SK-N-SH treated with all-trans-retinoic acid at 6 μM for 48 hours (cell line): ENCODE results near the gene ITPR2.

Experiments used
- ARNTL ChIP-seq: fragments of 450-650 bp; formaldehyde crosslinking; IDR thresholded peaks from 2 replicates; pipeline ENCODE4 v1.5.0; 2020; ENCODE audit warnings: low read depth, mild to moderate bottlenecking, moderate library complexity, borderline replicate concordance
- RARB ChIP-seq: fragments of 250-450 bp; sonication (Bioruptor Pico); IDR thresholded peaks from 2 replicates; pipeline ENCODE4 v1.8.0; 2021; ENCODE audit warnings: mild to moderate bottlenecking, moderate library complexity
- SNAI2 ChIP-seq: fragments of 250-450 bp; sonication (Bioruptor Pico); IDR thresholded peaks from 2 replicates; pipeline ENCODE4 v1.5.0; 2020; ENCODE audit warnings: mild to moderate bottlenecking, moderate library complexity
- TOX ChIP-seq: fragments of 250-450 bp; sonication (Bioruptor Pico); IDR thresholded peaks from 2 replicates; pipeline ENCODE4 v1.8.0; 2021; ENCODE audit warnings: mild to moderate bottlenecking, moderate library complexity, borderline replicate concordance
- TF ChIP-seq, protein P1 (sequence below): fragments of 250-450 bp; sonication (Bioruptor Pico); IDR thresholded peaks from 2 replicates; pipeline ENCODE4 v1.8.0; 2020; ENCODE audit warnings: mild to moderate bottlenecking, moderate library complexity, borderline replicate concordance

DNA sequence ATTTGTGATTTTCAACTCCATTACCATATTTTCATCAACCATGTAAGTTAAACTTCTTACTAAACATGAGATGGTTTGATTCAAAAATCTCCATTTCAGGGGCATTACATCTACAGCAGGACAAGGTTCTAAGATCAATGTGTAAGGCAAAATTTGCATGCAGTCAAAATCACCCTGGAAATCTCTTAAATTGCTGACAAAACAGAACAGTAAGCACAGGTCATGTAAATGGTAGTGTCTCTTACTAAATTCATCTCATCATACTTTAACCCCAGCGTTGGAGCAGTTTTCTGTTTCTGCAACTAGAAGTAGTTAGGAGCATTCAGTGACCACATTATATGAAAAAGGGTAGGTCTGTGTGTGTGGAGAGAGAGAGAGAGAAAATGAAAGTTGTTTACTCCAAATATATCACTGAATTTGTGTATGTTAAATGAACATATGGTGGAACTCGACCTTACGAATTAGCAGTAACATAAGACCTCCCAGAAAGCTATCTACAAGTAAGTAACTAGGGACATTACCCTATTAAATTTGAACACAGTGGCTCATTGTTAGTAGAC, 410.1 kb downstream of the ITPR2 start:
- TF ChIP-seq TOX (CRISPR knock-in tag) (no peak), SNAI2 (CRISPR knock-in tag) (no peak), RARB (no peak), ARNTL (CRISPR knock-in tag) (no peak)
- TF ChIP-seq, protein P1, sequence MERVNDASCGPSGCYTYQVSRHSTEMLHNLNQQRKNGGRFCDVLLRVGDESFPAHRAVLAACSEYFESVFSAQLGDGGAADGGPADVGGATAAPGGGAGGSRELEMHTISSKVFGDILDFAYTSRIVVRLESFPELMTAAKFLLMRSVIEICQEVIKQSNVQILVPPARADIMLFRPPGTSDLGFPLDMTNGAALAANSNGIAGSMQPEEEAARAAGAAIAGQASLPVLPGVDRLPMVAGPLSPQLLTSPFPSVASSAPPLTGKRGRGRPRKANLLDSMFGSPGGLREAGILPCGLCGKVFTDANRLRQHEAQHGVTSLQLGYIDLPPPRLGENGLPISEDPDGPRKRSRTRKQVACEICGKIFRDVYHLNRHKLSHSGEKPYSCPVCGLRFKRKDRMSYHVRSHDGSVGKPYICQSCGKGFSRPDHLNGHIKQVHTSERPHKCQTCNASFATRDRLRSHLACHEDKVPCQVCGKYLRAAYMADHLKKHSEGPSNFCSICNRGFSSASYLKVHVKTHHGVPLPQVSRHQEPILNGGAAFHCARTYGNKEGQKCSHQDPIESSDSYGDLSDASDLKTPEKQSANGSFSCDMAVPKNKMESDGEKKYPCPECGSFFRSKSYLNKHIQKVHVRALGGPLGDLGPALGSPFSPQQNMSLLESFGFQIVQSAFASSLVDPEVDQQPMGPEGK (CRISPR knock-in tag): no peak
